B cell (primary cell): ENCODE measurements around the gene STAMBPL1. TPM values are rescaled to one million over a fixed set of nuclear protein-coding genes. Genes with fewer than 3 reads are reported as not detected.
A peak's percentile ranks its signal among the peaks of the same experiment; 100 is the strongest.

Source experiments
- ATAC-seq: fragments of 200-7000 bp; cut with Tn5 transposase; one replicate; pipeline ENCODE4 v1.10.0; 2021; ENCODE audit warnings: low read depth, mild to moderate bottlenecking, moderate number of reproducible peaks, moderate library complexity
- CTCF ChIA-PET: fragments of 350-600 bp; sonication (Branson Sonifier 250); formaldehyde crosslinking; loops from one replicate; lab custom pipeline; 2021; ENCODE audit warnings: antibody characterized with exemption, inconsistent platforms; lab: Charles Lee
- POLR2A ChIA-PET: fragments of 350-600 bp; sonication (Branson Sonifier 250); formaldehyde crosslinking; loops from one replicate; lab custom pipeline; 2021; ENCODE audit warnings: antibody characterized with exemption; lab: Charles Lee
- DNase-seq: peaks from one replicate; pipeline ENCODE4 v3.0.0; 2013
- H2AFZ ChIP-seq: 2 replicates; pipeline ENCODE4 v1.6.1; 2012; ENCODE audit warnings: mild to moderate bottlenecking, low read depth, low read length; ENCODE audit not compliant: insufficient read depth, poor library complexity, severe bottlenecking
- H3K27ac ChIP-seq, 2 donors: 1 replicate in 1 of 2; 2 replicates in 1 of 2; pipeline ENCODE4 v1.5.1; 2012 to 2013; ENCODE audit warnings: low read length in 2 of 2, mild to moderate bottlenecking in 2 of 2, moderate library complexity in 1 of 2
- H3K27me3 ChIP-seq, 4 experiments: fragments of 200-600 bp in 1 of 4; sonication (generic) in 1 of 4; replicated peaks in 1 of 4; 1 replicate in 2 of 4; 2 replicates in 2 of 4; pipeline versions ENCODE4 v1.6.1 to v1.7.0; 2013 to 2016; ENCODE audit warnings: low read length in 3 of 4, mild to moderate bottlenecking in 2 of 4, mixed read lengths in 1 of 4, moderate library complexity in 1 of 4; ENCODE audit not compliant: insufficient read depth in 4 of 4, control insufficient read depth in 3 of 4; ENCODE audit errors: control extremely low read depth in 1 of 4
- H3K36me3 ChIP-seq, 2 experiments: replicated peaks in 1 of 2; 1 replicate in 1 of 2; 2 replicates in 1 of 2; pipeline versions ENCODE4 v1.6.1 to v1.7.1; 2013; ENCODE audit warnings: low read length in 1 of 2; ENCODE audit not compliant: insufficient read depth in 2 of 2, control insufficient read depth in 1 of 2; ENCODE audit errors: control extremely low read depth in 1 of 2, extremely low read depth in 1 of 2
- H3K4me1 ChIP-seq, 2 donors: fragments of 200-600 bp in 1 of 2; sonication (generic) in 1 of 2; 1 replicate in 1 of 2; 2 replicates in 1 of 2; pipeline versions ENCODE4 v1.5.1 to v1.6.1; 2013 to 2017; ENCODE audit warnings: low read length in 2 of 2; ENCODE audit not compliant: control insufficient read depth in 2 of 2, insufficient read depth in 2 of 2
- H3K4me2 ChIP-seq: replicated peaks from 2 replicates; pipeline ENCODE3; 2012; ENCODE audit warnings: mild to moderate bottlenecking, low read depth, low read length; ENCODE audit not compliant: poor library complexity, severe bottlenecking
- H3K4me3 ChIP-seq, 5 experiments: fragments of 200-600 bp in 1 of 5; sonication (generic) in 1 of 5; 1 replicate in 3 of 5; 2 replicates in 2 of 5; pipeline versions ENCODE4 v1.5.1 to v1.7.0; 2011 to 2016; ENCODE audit warnings: low read length in 4 of 5, mild to moderate bottlenecking in 4 of 5, low read depth in 2 of 5, control low read depth in 1 of 5, moderate library complexity in 1 of 5; ENCODE audit not compliant: insufficient read depth in 1 of 5; ENCODE audit errors: control extremely low read depth in 1 of 5, extremely low read depth in 1 of 5
- H3K79me2 ChIP-seq: fragments of 200-600 bp; sonication (generic); one replicate; pipeline ENCODE4 v1.6.0; 2016; ENCODE audit warnings: low read length; ENCODE audit not compliant: control insufficient read depth, insufficient read depth
- H3K9ac ChIP-seq: fragments of 200-600 bp; sonication (generic); 2 replicates; pipeline ENCODE4 v1.6.1; 2017; ENCODE audit warnings: mild to moderate bottlenecking, low read length, moderate library complexity
- H3K9me3 ChIP-seq, 3 donors: one replicate each; pipeline versions ENCODE4 v1.6.1 to v1.7.1; 2013; ENCODE audit warnings: low read length in 2 of 3; ENCODE audit not compliant: control insufficient read depth in 2 of 3, insufficient read depth in 1 of 3; ENCODE audit errors: control extremely low read depth in 1 of 3
- H4K20me1 ChIP-seq: 2 replicates; pipeline ENCODE4 v1.6.0; 2012; ENCODE audit warnings: mild to moderate bottlenecking, low read length; ENCODE audit not compliant: insufficient read depth, control insufficient read depth, poor library complexity, severe bottlenecking
- H3K27ac Mint-ChIP-seq: one replicate; pipeline ENCODE4 v1.8.0; 2021; ENCODE audit warnings: mixed read lengths
- H3K27me3 Mint-ChIP-seq: one replicate; pipeline ENCODE4 v1.8.0; 2021; ENCODE audit warnings: mixed read lengths
- H3K4me1 Mint-ChIP-seq: one replicate; pipeline ENCODE4 v1.8.0; 2021; ENCODE audit warnings: mixed read lengths
- H3K4me3 Mint-ChIP-seq: one replicate; pipeline ENCODE4 v1.8.0; 2021; ENCODE audit warnings: mixed read lengths
- H3K9me3 Mint-ChIP-seq: one replicate; pipeline ENCODE4 v1.8.0; 2022; ENCODE audit warnings: mixed read lengths; ENCODE audit not compliant: insufficient read depth
- CTCF ChIP-seq: fragments of 200-600 bp; IDR thresholded peaks from one replicate; pipeline ENCODE4 v1.8.0; 2022; ENCODE audit warnings: antibody characterized with exemption, mild to moderate bottlenecking
- EZH2 ChIP-seq: IDR thresholded peaks from 2 replicates; pipeline ENCODE4 v1.6.1; 2012; ENCODE audit warnings: borderline replicate concordance, low read depth, mild to moderate bottlenecking, moderate library complexity, low read length; ENCODE audit not compliant: insufficient read depth, poor library complexity, severe bottlenecking
- WGBS: methylation state at CpG from one replicate; pipeline ENCODE4 v1.1.5; 2013; ENCODE audit warnings: missing lambda C conversion rate; ENCODE audit not compliant: insufficient coverage; 5-methylcytosine and 5-hydroxymethylcytosine counted together
- intact Hi-C: fragments of 100-400 bp; cut with micrococcal nuclease; formaldehyde crosslinking; loops from one replicate; pipeline ENCODE4 v1.10.0; 2022
- polyA plus RNA-seq: library from polyadenylated mRNA; depleted of rRNA; stranded (reverse); fragments of >200 nt; gene quantifications from 2 replicates; pipeline ENCODE4 v1.2.3, GENCODE V29; 2012
- total RNA-seq, 2 donors: library from RNA; stranded (reverse); fragments of 120-200 nt in 1 of 2; gene quantifications; 1 replicate in 1 of 2; 2 replicates in 1 of 2; pipeline versions ENCODE4 v1.2.3 to v1.2.4, GENCODE V29; 2013 to 2022

Gene STAMBPL1
- total and polyA plus RNA-seq, 2 donors (not counting 1 experiment from before 2014, with no cell fraction given): 50.3 to 64.2 TPM

- peaks cover 6% of the 10 kb centered on the region for H3K4me1 Mint-ChIP-seq
- ChIA-PET POLR2A (no interaction called here), CTCF (interaction anchor here (0.7 to 22.4 kb wide), 3 partner anchors 101 to 386 kb away, joined by 3 to 749 read pairs (median 3); no protein-coding TSS in a partner anchor)
- intact Hi-C loops: loop anchor here (10.0 kb wide), 1 partner anchor 203 kb away; no protein-coding TSS in a partner anchor
- no peak overlapping the region for H3K27ac Mint-ChIP-seq
- H3K4me1 ChIP-seq: peaks cover 0 to 5% of the 10 kb centered on the region in 2 donors
- H3K79me2 ChIP-seq: no peaks in the 10 kb centered on the region
- H3K4me3 ChIP-seq: no peak overlapping the region
- ATAC-seq: no peak
- H3K9ac ChIP-seq: no peak overlapping the region
- H3K36me3 ChIP-seq: no peaks in the 10 kb centered on the region
- H3K4me3 Mint-ChIP-seq: no peak overlapping the region
- peaks cover 3% of the 10 kb centered on the region for H3K27me3 Mint-ChIP-seq
- 88% methylated on average over 5 of the region's 8 CpGs for WGBS
- H3K4me2 ChIP-seq: no peak overlapping the region
- DNase-seq: peak; percentile 15
- no peak overlapping the region for H2AFZ ChIP-seq
- H3K9me3 ChIP-seq: no peaks in the 10 kb centered on the region
- no peaks in the 10 kb centered on the region for H4K20me1 ChIP-seq
- H3K9me3 Mint-ChIP-seq: no peaks in the 10 kb centered on the region
- no peaks in the 10 kb centered on the region for H3K27me3 ChIP-seq
- TF ChIP-seq EZH2 (no peak), CTCF (no peak)
- H3K27ac ChIP-seq: no peak overlapping the region
Observed at GRCh38 chr10:88831709-88832108, 48.3 kb upstream of the STAMBPL1 start.

- Histone ChIP-seq H3K4me2 (no peak overlapping the region), H3K27me3 (no peaks in the 10 kb centered on the region), H3K9ac (no peak overlapping the region), H4K20me1 (no peaks in the 10 kb centered on the region), H3K4me3 (no peak overlapping the region), H3K36me3 (no peaks in the 10 kb centered on the region), H3K79me2 (no peaks in the 10 kb centered on the region), H3K9me3 (no peaks in the 10 kb centered on the region), H3K4me1 (peaks cover 0 to 5% of the 10 kb centered on the region in 2 donors), H3K27ac (no peak overlapping the region), H2AFZ (no peak overlapping the region)
- intact Hi-C loops: loop anchor here (10.0 kb wide), 1 partner anchor 202 kb away; no protein-coding TSS in a partner anchor
- Mint-ChIP-seq H3K27me3 (peaks cover 3% of the 10 kb centered on the region), H3K27ac (no peak overlapping the region), H3K4me1 (peaks cover 6% of the 10 kb centered on the region), H3K4me3 (no peak overlapping the region), H3K9me3 (no peaks in the 10 kb centered on the region)
- ATAC-seq (no peak), DNase-seq (no peak)
- TF ChIP-seq EZH2 (no peak), CTCF (no peak)
- POLR2A ChIA-PET: no interaction called here
- CTCF ChIA-PET: interaction anchor here (0.7 to 22.4 kb wide), 3 partner anchors 22 to 100 kb away, joined by 3 to 749 read pairs (median 5); no protein-coding TSS in a partner anchor
Observed at GRCh38 chr10:88832376-88832775, 47.7 kb upstream of the STAMBPL1 start.
